Kidney tubule cell (primary cell): ENCODE results near the gene TREX2.

Experiments
- DNase-seq: peaks from one replicate; pipeline ENCODE4 v3.0.0-alpha.2; 2018; ENCODE audit warnings: low spot score

Gene TREX2

GRCh38 chrX:153455571-153455970, 9.7 kb upstream of the TREX2 start:
- DNase-seq: no peak

DNA sequence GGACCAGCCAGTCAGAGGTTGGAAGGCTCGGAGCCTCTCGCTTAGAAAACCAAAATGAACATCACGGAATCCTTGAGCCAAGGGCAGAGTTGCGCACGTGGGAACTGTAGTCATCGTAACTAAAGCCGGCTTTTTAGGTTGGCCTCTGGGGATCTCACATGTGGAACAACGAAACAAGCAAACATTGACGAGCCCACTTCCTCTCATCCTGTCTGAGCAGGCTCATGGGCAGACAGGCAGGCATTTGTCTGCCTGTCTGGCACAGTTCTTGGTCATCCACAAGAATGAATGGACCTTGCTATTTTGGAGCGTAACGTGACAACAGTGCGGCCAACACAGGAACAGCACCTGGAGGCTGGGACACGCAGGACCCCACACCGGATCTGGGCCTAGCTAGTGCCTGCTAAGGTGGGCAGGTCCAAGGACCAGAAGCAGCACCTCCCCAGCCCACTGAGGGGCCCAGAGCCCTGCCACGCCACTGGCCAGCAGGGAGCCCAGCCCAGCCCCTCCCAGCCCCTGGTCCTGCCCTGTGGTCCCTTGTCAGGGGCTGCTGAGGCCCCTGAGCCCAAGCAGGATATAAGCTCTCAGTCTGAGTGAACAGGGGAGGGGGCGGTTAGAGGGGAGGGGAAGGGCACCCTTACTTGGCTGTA, 9.2 kb upstream of the TREX2 start:
- no peak for DNase-seq

- no peak for DNase-seq
Measured at GRCh38 chrX:153450949-153451277, 5.1 kb upstream of the TREX2 start.

DNA sequence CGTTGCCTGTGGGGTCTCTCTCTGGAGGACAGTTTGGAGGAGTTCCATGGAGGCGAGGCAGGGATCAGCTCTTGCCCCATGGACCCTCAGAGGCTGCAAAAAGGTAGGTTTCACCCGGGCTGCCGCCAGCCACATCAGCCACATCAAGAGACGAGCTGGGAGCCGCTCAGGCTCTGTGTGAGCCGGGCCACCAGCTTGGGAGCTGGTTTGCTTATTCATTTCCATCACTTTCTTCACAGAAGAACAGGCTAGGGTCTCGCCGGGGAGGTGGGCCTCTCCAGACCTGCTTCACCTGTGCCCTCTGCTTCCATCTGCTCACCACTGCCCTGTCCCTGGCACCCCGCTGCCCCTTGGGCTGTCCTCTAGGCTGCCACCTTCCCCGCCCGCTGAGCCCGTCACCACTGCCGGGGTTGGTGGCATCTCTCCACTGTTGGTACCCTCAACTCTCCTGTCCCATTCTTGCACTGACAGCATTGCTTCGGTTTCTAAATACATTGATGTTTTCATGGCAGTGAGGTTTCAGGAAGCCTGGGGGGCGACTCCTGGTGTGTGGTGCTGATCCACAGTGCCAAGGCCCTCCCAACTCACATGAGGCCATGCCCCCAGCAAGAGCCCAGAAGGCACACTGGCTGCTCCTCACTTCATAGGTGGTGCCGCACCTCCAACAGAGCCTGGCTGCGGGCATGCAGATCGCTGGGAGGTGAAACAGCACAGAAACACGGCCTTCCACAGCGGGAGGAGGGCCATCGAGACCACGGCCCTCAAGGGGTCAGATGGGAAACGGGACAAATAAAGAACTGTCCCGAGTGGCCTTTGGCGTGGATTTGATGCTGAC, 4.5 kb upstream of the TREX2 start:
- no peak for DNase-seq

- no peak for DNase-seq
Measured at GRCh38 chrX:153449368-153450113, 3.7 kb upstream of the TREX2 start.

GRCh38 chrX:153448556-153449367, 2.9 kb upstream of the TREX2 start:
- DNase-seq: no peak

GRCh38 chrX:153447581-153447960, 1.7 kb upstream of the TREX2 start:
- no peak for DNase-seq

DNA sequence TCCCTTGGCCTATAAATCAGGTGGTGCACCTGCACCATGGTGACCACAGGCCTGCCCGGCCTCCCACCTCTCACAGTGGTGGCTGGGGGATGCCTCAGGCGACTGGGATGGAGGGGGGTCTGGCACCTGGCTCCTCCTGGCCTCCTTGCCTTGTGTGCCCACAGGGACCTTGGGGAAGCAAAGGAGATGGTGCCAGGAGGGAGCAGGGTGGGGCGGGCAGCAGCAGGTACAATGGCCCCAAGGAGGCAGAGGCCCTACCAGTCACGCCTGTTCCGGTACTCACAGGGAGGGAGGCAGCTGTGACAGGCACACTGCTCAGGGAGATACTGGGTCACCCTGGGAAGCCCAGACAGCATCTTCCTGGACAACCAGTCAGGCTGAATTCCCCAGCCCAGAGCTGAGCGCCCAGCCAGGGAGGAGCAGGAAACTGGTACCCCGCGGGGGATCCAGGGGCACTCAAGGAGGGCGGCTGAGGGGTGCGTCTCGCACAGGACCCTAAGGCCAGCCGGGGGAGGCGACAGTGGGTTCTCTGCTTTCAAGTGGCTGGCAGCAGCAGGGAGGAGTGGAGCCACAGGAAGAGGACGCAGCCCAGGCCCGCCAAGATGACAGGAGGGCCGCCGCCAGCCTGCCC, 1.2 kb upstream of the TREX2 start:
- no peak for DNase-seq

DNA sequence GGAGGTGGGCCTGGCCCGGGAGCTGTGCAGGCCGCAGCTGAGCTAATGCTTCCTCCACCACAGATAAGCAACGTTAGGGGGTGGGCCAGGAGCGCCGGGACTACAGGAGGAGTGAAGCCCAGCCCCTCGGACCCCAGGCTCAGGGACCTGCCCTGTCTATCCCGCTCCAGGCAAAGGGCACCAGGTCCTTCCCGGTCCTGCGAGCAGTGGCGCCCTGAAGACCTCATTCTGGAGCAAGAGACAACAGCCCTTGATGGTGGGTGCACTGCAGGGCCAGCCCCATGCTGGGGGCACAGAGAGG, 730 bp upstream of the TREX2 start:
- DNase-seq: no peak

DNA sequence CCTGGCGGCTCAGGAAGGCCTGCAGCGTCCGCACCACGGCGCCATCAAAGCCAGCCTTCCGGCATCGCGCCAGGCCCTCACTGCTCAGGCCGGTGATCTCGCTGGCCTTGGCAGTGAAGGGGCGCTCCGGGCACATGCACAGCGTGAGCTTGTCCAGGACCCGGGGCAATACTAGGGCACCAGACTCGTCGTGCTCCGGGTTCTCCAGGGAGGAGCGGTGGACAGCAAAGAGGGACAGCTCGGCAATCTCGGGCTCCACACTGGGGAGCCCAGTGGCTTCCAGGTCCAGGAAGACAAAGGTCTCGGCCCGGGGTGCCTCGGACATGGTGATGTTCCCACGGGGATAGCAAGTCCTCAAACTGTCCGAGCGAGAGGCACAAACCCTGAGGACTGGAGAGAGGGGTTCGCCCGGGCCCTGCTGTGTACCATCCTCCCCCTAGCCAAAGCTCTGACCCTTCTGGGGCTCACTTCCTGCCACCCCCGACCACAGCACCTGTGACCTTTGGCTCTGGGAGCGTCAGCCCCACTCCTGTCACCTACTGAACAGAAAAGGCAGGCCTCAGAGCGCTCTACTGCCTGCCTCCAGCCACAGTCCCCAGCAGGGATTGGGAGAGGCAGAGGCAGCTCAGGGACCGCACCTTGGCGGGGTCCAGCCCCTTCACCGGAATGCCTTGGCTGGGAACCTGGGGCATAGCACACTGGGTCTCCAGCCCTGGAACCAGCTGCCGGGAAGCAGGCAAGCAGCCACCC, 575 bp downstream of the TREX2 start:
- DNase-seq: no peak

- DNase-seq: no peak
Measured at GRCh38 chrX:153444333-153445011, 1.4 kb downstream of the TREX2 start.

DNA sequence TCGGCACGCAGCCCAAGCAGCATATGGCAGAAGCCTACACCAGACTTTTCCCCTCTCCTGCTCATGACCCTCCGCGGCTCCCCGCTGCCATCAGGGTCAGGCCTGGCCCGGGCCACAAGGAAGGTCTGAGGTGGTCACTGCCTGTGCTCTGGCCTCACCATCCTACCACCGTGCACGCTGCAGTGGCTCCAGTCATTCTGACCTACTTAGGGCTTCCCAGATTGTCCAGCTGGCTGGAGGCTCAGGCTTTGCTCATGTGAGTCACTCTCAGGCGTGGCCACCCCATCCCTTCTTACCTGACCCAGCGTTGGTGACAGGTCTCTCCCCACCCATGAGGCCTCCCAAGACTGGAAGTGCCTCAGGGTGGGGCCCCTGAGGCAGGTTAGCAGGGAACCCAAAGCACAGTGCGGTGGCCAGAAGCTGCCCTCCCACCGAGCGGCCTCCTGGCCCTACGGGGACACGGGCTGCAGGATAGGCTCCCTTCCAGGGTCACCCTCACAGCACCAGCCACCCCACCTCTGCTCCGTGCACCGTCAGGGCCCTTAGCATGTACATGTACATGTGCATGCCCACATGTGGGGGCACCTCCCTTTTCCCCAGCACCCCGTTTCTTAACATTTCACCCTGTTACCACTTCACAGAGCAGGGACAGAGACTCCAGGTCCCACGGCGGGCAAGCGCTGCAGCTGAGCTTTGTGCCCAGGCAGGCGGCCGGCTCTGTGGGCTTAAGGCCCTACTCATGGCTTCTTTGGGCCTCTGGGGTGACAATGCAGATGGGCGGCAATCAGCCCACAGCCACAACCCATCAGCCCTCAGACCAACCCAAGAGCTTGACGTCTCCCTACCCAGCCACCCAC, 2.2 kb downstream of the TREX2 start:
- DNase-seq: peak; percentile 4

- no peak for DNase-seq
Measured at GRCh38 chrX:153442463-153442862, 3.4 kb downstream of the TREX2 start.

DNA sequence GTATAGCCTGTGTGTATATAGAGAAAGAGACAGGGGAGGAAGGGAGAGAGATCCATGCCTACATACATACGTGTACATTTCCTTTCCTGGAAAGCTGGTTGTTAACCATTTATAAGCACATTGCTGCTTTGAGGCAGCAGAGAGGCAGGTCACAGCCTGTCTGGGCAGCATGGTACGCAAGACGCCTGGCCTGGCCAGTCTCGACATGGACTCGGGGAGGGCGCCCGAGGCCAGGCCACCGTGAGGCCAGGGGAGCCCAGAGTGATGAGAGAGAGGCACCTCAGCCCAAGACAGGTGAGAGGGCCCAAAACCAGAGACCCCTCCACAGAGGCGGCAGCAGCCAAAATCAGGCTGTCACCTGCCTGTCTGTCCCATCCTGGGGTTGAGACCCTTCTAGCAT, 3.9 kb downstream of the TREX2 start:
- no peak for DNase-seq

- no peak for DNase-seq
Measured at GRCh38 chrX:153441296-153441695, 4.6 kb downstream of the TREX2 start.

- no peak for DNase-seq
Measured at GRCh38 chrX:153440556-153441135, 5.2 kb downstream of the TREX2 start.

GRCh38 chrX:153439977-153440376, 5.9 kb downstream of the TREX2 start:
- no peak for DNase-seq

- peak; percentile 39 for DNase-seq
Measured at GRCh38 chrX:153438532-153438931, 7.3 kb downstream of the TREX2 start.

GRCh38 chrX:153435845-153436244, 10.0 kb downstream of the TREX2 start:
- no peak for DNase-seq
